ENCODE data around the gene AGA.
A peak's percentile ranks its signal among the peaks of the same experiment; 100 is the strongest.

Gene AGA

GRCh38 chr4:177441803-177442622 is at the start of gene AGA:
TSS of gene AGA (minus strand) at chr4:177442437. CDS start at chr4:177442375, 62 bp downstream.
- peak; percentile 91 to 93 for DNase-seq (ENCODE audit: extremely low read depth in 1 of 2, low read depth in 1 of 2)

GRCh38 chr4:177492022-177492421 is 49.8 kb upstream of the AGA start:
- DNase-seq (ENCODE audit: extremely low read depth in 1 of 2, low read depth in 1 of 2), result no peak

GRCh38 chr4:177490769-177491168 is 48.5 kb upstream of the AGA start:
- DNase-seq (ENCODE audit: extremely low read depth in 1 of 2, low read depth in 1 of 2), result no peak

- no peak for DNase-seq (ENCODE audit: extremely low read depth in 1 of 2, low read depth in 1 of 2)
Observed at GRCh38 chr4:177489471-177490246, 47.4 kb upstream of the AGA start.

- DNase-seq (ENCODE audit: extremely low read depth in 1 of 2, low read depth in 1 of 2), result no peak
Observed at GRCh38 chr4:177487977-177488376, 45.7 kb upstream of the AGA start.

GRCh38 chr4:177485528-177485927 is 43.3 kb upstream of the AGA start:
- no peak for DNase-seq (ENCODE audit: extremely low read depth in 1 of 2, low read depth in 1 of 2)

GRCh38 chr4:177484613-177485021 is 42.4 kb upstream of the AGA start:
- DNase-seq (ENCODE audit: extremely low read depth in 1 of 2, low read depth in 1 of 2), result no peak

GRCh38 chr4:177483760-177484159 is 41.5 kb upstream of the AGA start:
- no peak for DNase-seq (ENCODE audit: extremely low read depth in 1 of 2, low read depth in 1 of 2)

- DNase-seq (ENCODE audit: extremely low read depth in 1 of 2, low read depth in 1 of 2), result no peak
Observed at GRCh38 chr4:177483271-177483670, 41.0 kb upstream of the AGA start.

- DNase-seq (ENCODE audit: extremely low read depth in 1 of 2, low read depth in 1 of 2), result no peak
Observed at GRCh38 chr4:177482367-177482766, 40.1 kb upstream of the AGA start.

GRCh38 chr4:177480795-177481194 is 38.6 kb upstream of the AGA start:
- no peak for DNase-seq (ENCODE audit: extremely low read depth in 1 of 2, low read depth in 1 of 2)

GRCh38 chr4:177479063-177479462 is 36.8 kb upstream of the AGA start:
- DNase-seq (ENCODE audit: extremely low read depth in 1 of 2, low read depth in 1 of 2), result no peak

GRCh38 chr4:177478496-177478895 is 36.3 kb upstream of the AGA start:
- no peak for DNase-seq (ENCODE audit: extremely low read depth in 1 of 2, low read depth in 1 of 2)

GRCh38 chr4:177473991-177474390 is 31.8 kb upstream of the AGA start:
- DNase-seq (ENCODE audit: extremely low read depth in 1 of 2, low read depth in 1 of 2), result no peak

GRCh38 chr4:177464026-177464425 is 21.8 kb upstream of the AGA start:
- DNase-seq (ENCODE audit: extremely low read depth in 1 of 2, low read depth in 1 of 2), result no peak

GRCh38 chr4:177461606-177462005 is 19.4 kb upstream of the AGA start:
- no peak for DNase-seq (ENCODE audit: extremely low read depth in 1 of 2, low read depth in 1 of 2)

- DNase-seq (ENCODE audit: extremely low read depth in 1 of 2, low read depth in 1 of 2), result no peak
Observed at GRCh38 chr4:177460460-177460859, 18.2 kb upstream of the AGA start.

- no peak for DNase-seq (ENCODE audit: extremely low read depth in 1 of 2, low read depth in 1 of 2)
Observed at GRCh38 chr4:177455561-177455970, 13.3 kb upstream of the AGA start.

GRCh38 chr4:177453116-177453515 is 10.9 kb upstream of the AGA start:
- DNase-seq (ENCODE audit: extremely low read depth in 1 of 2, low read depth in 1 of 2), result no peak

GRCh38 chr4:177451108-177451500 is 8.9 kb upstream of the AGA start:
- DNase-seq (ENCODE audit: extremely low read depth in 1 of 2, low read depth in 1 of 2), result no peak

GRCh38 chr4:177450426-177451107 is 8.3 kb upstream of the AGA start:
- DNase-seq (ENCODE audit: extremely low read depth in 1 of 2, low read depth in 1 of 2), result no peak

- no peak for DNase-seq (ENCODE audit: extremely low read depth in 1 of 2, low read depth in 1 of 2)
Observed at GRCh38 chr4:177448850-177449249, 6.6 kb upstream of the AGA start.

Measured in stimulated activated CD8-positive, alpha-beta memory T cell treated with anti-CD3 and anti-CD28 coated beads, Interleukin-7, amount 100 ng/mL, for 48 hours (primary cell).